VCaP (cell line): ENCODE data around the gene RPL3.

Experiments used
- H3K27ac ChIP-seq: fragments of 450-650 bp; 2 replicates; pipeline ENCODE4 v1.5.1; 2017
- TF ChIP-seq, protein P1 (sequence below): fragments of 450-650 bp; conservative IDR thresholded peaks from 2 replicates; pipeline ENCODE4 v1.5.1; 2017; ENCODE audit warnings: mild to moderate bottlenecking, moderate library complexity

RPL3 gene

DNA sequence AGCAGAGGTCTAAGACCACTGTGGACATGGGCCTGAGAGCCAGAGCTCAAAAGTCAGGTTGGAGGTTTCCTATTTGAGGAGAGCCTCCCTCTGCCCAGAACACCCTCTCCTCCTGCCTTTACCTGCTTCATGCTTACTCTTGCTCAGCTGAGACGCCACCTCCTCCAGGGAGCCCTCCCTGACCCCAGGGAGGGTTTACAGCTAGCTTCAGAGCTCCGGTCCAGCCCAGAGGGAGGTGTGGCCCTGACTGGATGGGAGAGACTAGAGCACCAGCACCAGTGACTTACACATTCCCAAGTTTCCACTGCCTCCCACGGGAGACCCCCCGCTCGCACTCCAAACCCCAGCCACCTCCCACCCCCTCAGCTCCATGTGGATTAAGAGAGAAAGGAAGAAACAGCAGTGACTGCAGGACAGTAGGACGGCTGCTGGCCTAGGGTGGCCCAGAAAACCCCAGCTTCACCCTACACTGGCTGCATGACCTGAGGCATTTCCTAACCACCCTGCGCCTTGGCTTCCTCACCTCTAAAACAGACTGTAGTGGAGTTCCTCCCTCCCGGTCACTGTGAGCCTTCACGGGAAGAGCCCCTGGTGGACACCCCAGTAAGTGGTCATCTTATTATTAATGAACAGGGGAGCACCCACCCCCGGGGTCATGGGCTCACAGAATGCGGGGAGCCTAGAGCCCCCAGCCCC is 50.2 kb downstream of the RPL3 start:
- no peak overlapping the region for H3K27ac ChIP-seq
- TF ChIP-seq, protein P1, sequence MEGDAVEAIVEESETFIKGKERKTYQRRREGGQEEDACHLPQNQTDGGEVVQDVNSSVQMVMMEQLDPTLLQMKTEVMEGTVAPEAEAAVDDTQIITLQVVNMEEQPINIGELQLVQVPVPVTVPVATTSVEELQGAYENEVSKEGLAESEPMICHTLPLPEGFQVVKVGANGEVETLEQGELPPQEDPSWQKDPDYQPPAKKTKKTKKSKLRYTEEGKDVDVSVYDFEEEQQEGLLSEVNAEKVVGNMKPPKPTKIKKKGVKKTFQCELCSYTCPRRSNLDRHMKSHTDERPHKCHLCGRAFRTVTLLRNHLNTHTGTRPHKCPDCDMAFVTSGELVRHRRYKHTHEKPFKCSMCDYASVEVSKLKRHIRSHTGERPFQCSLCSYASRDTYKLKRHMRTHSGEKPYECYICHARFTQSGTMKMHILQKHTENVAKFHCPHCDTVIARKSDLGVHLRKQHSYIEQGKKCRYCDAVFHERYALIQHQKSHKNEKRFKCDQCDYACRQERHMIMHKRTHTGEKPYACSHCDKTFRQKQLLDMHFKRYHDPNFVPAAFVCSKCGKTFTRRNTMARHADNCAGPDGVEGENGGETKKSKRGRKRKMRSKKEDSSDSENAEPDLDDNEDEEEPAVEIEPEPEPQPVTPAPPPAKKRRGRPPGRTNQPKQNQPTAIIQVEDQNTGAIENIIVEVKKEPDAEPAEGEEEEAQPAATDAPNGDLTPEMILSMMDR: no peak

DNA sequence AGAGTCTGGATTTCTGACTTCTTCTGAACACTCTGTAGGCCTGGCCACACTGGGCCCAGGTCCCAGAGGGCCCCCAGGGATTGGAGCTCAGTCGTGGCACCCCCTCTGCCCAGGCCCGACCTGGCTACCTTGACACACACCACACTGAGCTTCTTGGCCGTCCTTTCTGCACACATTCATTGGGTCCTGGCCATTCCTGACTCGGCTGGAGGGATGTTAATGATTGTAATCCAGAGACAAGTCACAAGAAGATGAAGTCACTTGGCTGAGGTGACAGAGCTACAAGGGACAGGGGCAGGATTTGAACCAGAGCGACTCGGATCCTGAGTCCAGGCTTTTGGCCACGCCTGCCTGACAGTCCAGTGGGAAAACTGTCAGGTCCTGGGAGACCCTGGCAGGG is 50.8 kb downstream of the RPL3 start:
- H3K27ac ChIP-seq: no peak overlapping the region
- TF ChIP-seq, protein P1: no peak

DNA sequence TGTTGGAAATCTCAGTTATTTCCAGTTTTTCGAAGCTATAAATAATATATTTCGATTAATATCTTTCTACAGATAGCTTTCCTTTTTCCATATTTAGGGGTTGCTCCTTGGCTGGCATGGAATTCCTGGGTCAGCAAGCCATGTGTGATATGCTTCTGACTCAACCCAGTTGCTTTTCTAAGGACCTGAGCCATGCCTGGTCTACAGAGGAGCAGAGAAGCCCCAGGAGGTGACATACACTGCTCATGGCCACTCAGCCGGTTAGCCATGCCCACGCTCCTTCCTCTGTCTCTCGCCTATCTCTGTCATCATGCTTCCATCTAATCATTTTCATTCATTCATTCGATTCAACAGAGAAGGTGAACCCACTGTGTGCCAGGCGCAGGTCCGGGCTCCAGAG is 51.4 kb downstream of the RPL3 start:
- TF ChIP-seq, protein P1: no peak
- no peak overlapping the region for H3K27ac ChIP-seq

DNA sequence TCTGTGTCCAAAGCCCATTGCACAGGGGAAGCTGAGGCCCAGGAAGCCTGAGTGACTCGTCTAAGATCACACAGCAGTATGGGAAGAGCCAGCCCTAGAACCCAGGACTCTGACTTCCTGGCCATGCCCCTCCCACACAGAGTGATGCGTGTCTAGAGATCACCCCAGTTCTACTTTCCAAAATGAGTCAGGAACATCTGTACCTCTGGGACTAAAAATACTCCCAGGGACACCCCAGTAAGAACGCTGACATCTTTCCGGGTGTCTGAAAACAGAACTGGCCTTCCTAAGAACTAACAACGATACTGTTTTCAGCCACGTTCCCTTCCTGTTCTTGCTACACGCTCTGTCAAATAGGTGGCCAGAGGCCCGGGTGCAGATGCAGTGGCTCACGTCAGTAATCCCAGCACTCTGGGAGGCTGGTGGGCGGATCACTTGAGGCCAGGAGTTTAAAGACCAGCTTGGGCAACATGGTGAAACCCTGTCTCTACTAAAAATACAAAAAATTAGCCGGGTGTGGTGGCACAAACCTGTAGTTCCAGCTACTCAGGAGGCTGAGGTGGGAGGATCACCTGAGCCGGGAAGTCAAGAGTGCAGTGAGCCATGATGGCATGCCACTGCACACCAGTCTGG is 52.9 kb downstream of the RPL3 start:
- H3K27ac ChIP-seq: no peak overlapping the region

DNA sequence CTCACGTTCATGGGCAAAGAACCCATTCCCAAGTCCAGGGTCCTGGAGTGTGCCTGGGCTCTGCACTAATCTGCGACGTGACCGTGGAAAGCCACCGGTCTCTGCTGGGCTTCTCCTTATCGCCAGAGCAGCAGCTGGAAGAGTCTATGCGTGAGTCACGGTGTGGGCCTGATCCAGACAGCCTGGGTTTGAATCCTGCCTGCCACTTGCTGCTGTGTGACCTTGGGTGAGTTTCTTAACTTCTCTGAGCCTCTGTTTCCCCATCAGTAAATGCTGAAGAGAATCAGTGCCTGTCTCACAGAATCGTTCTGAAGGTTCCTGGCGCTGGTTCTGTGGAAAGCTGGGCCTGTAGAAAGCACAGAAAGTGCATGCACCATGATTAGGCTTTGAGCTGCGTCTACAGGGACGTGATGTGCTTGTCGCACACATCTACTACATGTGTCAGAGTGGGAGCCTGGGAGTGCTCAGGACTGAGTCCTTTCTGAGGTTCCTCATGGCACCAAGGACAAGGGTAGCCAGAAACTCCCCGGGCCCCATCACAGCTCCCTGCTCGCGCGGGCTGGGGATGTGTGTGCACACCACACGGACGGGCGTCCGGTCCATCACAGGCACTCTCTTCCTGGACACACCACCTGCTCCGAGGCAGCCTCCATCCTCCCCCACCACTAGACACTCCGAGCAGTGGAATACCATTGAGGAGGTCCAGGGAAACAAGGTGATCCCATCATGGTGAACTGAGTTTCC is 54.1 kb downstream of the RPL3 start:
- TF ChIP-seq, protein P1: no peak
- H3K27ac ChIP-seq: no peak overlapping the region

More for the DNA sequence above, 52.9 kb downstream of the RPL3 start:
- TF ChIP-seq, protein P1: no peak

DNA sequence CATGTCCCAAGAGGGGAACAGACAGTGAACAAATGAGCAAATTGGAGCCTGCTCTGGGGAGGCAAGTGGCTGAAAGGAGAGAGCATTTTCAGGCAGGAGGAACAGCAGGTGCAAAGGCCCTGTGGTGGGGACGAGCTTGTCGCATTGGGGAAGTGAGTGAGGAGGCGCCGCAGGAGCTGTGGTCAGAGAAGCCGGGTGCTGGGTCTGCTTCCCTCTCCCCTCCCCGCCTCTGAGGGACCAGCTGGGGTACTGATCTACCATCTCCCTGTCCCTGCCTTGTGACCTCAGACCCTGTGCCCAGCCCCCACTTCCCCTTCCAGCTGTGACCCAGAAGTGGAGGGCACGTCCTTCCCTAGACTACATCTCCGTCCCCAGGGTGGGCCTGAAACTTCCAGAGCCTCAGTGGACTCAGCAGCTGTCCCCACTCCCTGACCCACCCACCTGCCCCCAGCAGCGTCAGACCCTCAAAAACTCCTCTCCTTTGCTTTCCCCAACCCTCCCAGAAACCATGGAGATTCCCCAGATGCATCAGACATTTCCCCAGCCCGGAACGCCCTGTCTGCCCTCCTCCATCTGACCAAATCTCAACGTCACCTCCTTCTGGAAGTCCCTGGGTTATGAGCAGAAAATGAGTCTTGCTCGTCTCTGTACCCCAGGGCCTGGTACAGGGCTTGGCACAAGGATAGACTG is 54.9 kb downstream of the RPL3 start:
- no peak overlapping the region for H3K27ac ChIP-seq
- TF ChIP-seq, protein P1: no peak
